GM12891 (cell line): ENCODE results near the gene METAP1D.

Experiments
- DNase-seq: peaks from one replicate; pipeline ENCODE4 v3.0.0; 2011; ENCODE audit warnings: low spot score; ENCODE audit not compliant: insufficient read length
- FAIRE-seq: peaks from 2 replicates; lab custom pipeline; 2011; peaks lifted over from hg19 to GRCh38; lab: Jason Lieb, UNC
- PAX5 ChIP-seq: IDR thresholded peaks from 2 replicates; pipeline ENCODE4 v1.6.1; 2011; ENCODE audit warnings: low read length, moderate library complexity, mild to moderate bottlenecking; ENCODE audit not compliant: insufficient read depth, severe bottlenecking
- POLR2A ChIP-seq: IDR thresholded peaks from 2 replicates; pipeline ENCODE4 v1.6.1; 2011; ENCODE audit warnings: low read depth, low read length, control low read depth
- POLR2AphosphoS5 ChIP-seq: IDR thresholded peaks from 2 replicates; pipeline ENCODE4 v1.6.1; 2011; ENCODE audit warnings: low read depth, low read length, control low read depth
- POU2F2 ChIP-seq: IDR thresholded peaks from 2 replicates; pipeline ENCODE4 v1.6.1; 2011; ENCODE audit warnings: low read depth, mild to moderate bottlenecking, control low read depth, low read length, moderate library complexity
- SPI1 ChIP-seq: IDR thresholded peaks from 2 replicates; pipeline ENCODE4 v1.6.1; 2011; ENCODE audit warnings: low read depth, low read length, control low read depth
- TAF1 ChIP-seq: IDR thresholded peaks from 2 replicates; pipeline ENCODE4 v1.6.1; 2011; ENCODE audit warnings: low read depth, low read length, control low read depth

Gene METAP1D

DNA sequence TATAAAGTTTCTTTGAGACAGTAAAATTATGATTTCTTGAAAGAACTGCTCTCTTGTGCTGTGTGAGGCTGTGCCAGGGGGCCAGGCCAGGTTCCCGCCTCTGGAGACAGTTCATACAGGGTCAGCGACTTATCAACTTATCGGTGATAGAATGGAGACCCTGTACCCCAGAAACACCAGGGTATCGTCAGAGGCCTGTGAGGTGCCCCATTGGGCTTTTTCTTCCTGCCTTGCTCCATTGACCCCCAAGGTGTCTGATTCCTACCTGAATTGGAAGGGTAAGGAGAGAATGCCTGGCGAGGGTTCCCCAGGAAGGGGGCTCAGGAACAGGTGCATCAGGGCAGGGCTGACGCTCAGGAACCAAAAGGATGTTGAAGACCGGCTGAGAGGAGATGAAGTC is 89.9 kb downstream of the METAP1D start:
- TF ChIP-seq TAF1: no peak
- TF ChIP-seq POLR2AphosphoS5: no peak
- no peak for TF ChIP-seq PAX5
- TF ChIP-seq SPI1: no peak
- no peak for TF ChIP-seq POU2F2
- no peak for TF ChIP-seq POLR2A
- DNase-seq: no peak
- FAIRE-seq: no peak

DNA sequence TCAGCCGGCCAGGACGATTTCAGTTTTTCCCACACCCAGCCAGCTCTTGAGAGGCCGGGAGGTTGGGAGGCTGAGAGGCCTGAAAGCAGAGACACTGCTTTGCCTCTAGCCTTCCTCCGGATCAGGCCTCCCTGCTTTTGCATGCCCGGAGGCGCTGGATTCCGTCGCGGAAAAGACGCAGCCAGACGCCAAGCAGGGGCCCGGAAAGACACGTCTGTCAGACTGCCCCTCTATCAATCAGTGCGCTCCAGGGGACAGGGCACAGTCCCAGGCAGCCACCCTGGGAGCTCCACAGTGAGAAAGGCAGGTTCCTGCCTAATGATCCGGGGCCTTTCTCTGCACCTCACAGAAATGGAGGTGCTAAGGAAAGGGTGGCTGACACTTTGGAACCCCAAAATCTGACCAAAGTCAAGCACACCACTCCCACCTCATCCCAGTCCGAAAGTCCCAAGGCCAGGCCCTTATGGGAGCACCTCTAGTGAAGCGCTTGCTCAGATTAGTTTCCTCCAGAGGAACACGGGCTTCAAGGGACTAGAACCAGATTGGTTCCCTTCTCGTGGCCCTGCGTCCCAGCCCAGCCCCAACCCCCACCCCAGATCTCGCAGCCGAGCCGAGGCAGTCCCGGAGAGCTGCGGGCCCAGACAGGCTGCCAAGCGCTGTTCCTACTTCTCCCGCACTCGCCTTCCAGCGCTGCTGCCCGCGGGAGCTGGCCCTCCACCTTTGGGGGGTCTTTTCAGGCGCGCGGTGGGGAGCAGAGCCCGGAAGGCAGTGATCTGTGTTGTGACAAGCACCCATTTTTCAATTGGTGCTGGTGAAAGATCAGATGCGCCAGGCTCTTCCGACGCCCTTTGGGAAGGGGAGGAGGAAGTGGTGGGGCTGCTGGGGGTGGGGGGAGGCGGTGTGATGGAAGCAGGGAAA is 90.5 kb downstream of the METAP1D start:
- FAIRE-seq (no peak), DNase-seq (no peak)
- TF ChIP-seq SPI1: no peak
- TF ChIP-seq POLR2AphosphoS5: no peak
- TF ChIP-seq PAX5: no peak
- TF ChIP-seq TAF1: no peak

GRCh38 chr2:172091000-172091641 is 91.4 kb downstream of the METAP1D start:
- TF ChIP-seq POLR2A (no peak), POLR2AphosphoS5 (no peak), PAX5 (no peak), SPI1 (no peak), POU2F2 (no peak), TAF1 (no peak)
- FAIRE-seq (no peak), DNase-seq (no peak)

- no peak for TF ChIP-seq SPI1
- DNase-seq (no peak), FAIRE-seq (no peak)
Observed at GRCh38 chr2:172091761-172092566, 92.2 kb downstream of the METAP1D start.

DNA sequence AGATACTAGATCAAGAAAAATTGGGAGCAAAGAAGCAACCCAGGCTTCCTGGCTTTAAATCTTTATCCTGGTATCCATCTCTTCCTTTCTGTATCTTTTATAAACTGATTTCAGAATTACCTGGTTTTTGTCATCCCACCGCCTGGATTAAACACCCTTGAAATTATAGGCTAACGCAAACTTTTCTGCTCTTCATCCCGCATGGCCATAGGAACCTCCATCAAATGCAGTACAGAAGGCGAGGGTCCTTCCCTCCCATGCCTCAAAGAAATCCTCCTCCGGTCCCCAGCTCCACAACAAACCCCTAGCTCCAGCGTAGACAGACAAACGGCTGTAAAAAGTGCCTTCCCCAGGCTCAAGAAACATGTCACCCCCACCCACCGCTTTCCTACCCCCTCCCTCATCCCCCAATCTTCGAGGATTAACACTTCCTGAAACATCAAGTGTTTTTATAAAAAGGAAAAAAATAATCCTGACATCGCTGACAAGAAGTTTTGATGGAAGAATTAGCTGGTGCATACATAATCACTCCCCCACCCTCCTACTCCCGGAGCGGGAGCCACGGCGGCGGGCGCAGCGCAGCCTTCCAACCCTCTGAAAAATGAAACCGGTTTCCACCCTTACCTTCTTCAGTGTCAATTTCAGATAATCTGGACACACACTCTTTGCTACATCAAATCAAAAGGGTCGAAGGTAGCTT is 93.1 kb downstream of the METAP1D start:
- DNase-seq (no peak), FAIRE-seq (no peak)
- TF ChIP-seq POLR2AphosphoS5 (no peak), PAX5 (no peak), POLR2A (no peak), SPI1 (no peak), TAF1 (no peak), POU2F2 (no peak)

- DNase-seq (no peak), FAIRE-seq (no peak)
- no peak for TF ChIP-seq PAX5
- no peak for TF ChIP-seq POLR2A
- TF ChIP-seq SPI1: no peak
- TF ChIP-seq POU2F2: no peak
- no peak for TF ChIP-seq POLR2AphosphoS5
- no peak for TF ChIP-seq TAF1
Observed at GRCh38 chr2:172093416-172094293, 93.9 kb downstream of the METAP1D start.

- TF ChIP-seq TAF1: no peak
- no peak for TF ChIP-seq PAX5
- no peak for TF ChIP-seq POU2F2
- TF ChIP-seq POLR2A: no peak
- TF ChIP-seq POLR2AphosphoS5: no peak
- TF ChIP-seq SPI1: no peak
- FAIRE-seq (no peak), DNase-seq (no peak)
Observed at GRCh38 chr2:172094294-172095145, 94.8 kb downstream of the METAP1D start.
